DND-41 (cell line): Measurements from ENCODE around the gene CYTH4.

Source experiments
- ATAC-seq: fragments of 200-7000 bp; cut with Tn5 transposase; 3 replicates; pipeline ENCODE4 v1.9.1; 2021; ENCODE audit warnings: low read depth; ENCODE audit not compliant: insufficient read depth
- DNase-seq: peaks from one replicate; pipeline ENCODE4 v3.0.0-alpha.2; 2020
- H2AFZ ChIP-seq: 2 replicates; pipeline ENCODE4 v1.6.0; 2012; ENCODE audit warnings: low read depth, low read length
- H3K27ac ChIP-seq: 2 replicates; pipeline ENCODE4 v1.5.1; 2012; ENCODE audit warnings: low read length, inconsistent platforms
- H3K27me3 ChIP-seq: fragments of 200-600 bp; sonication (generic); 2 replicates; pipeline ENCODE4 v1.6.0; 2012; ENCODE audit warnings: low read length, mild to moderate bottlenecking, inconsistent platforms; ENCODE audit not compliant: insufficient read depth, poor library complexity
- H3K36me3 ChIP-seq: 2 replicates; pipeline ENCODE4 v1.5.1; 2012; ENCODE audit warnings: low read length, inconsistent platforms; ENCODE audit not compliant: insufficient read depth
- H3K4me1 ChIP-seq: 2 replicates; pipeline ENCODE4 v1.5.1; 2012; ENCODE audit warnings: mild to moderate bottlenecking, low read length; ENCODE audit not compliant: insufficient read depth
- H3K4me2 ChIP-seq: 2 replicates; pipeline ENCODE4 v1.6.0; 2012; ENCODE audit warnings: mild to moderate bottlenecking, moderate library complexity, low read length, inconsistent platforms; ENCODE audit not compliant: insufficient read depth
- H3K4me3 ChIP-seq, 2 experiments: fragments of 200-600 bp in 1 of 2; shearing (Covaris generic) in 1 of 2; 2 replicates each; pipeline ENCODE4 v1.5.1; 2012 to 2016; ENCODE audit warnings: inconsistent platforms in 2 of 2, low read length in 2 of 2, mild to moderate bottlenecking in 2 of 2, low read depth in 1 of 2, moderate library complexity in 1 of 2
- H3K79me2 ChIP-seq: 2 replicates; pipeline ENCODE4 v1.6.0; 2012; ENCODE audit warnings: low read length, inconsistent platforms; ENCODE audit not compliant: insufficient read depth
- H3K9ac ChIP-seq: 2 replicates; pipeline ENCODE4 v1.6.0; 2012; ENCODE audit warnings: low read depth, mild to moderate bottlenecking, inconsistent platforms, low read length, moderate library complexity
- H3K9me3 ChIP-seq: 2 replicates; pipeline ENCODE4 v1.5.1; 2012; ENCODE audit warnings: low read length, moderate library complexity, mild to moderate bottlenecking, inconsistent platforms; ENCODE audit not compliant: insufficient read depth, severe bottlenecking
- H4K20me1 ChIP-seq: 2 replicates; pipeline ENCODE4 v1.6.0; 2012; ENCODE audit warnings: low read length; ENCODE audit not compliant: insufficient read depth
- EZH2 ChIP-seq: IDR thresholded peaks from 3 replicates; pipeline ENCODE4 v1.6.1; 2012; ENCODE audit warnings: borderline replicate concordance, low read depth, mild to moderate bottlenecking, moderate library complexity, low read length, inconsistent platforms; ENCODE audit not compliant: severe bottlenecking
- TF ChIP-seq, protein P1 (sequence below): IDR thresholded peaks from 2 replicates; pipeline ENCODE4 v1.5.1; 2012; ENCODE audit warnings: borderline replicate concordance, low read length, moderate library complexity, mild to moderate bottlenecking; ENCODE audit not compliant: poor library complexity, severe bottlenecking; ENCODE audit errors: extremely low read depth

Gene CYTH4

DNA sequence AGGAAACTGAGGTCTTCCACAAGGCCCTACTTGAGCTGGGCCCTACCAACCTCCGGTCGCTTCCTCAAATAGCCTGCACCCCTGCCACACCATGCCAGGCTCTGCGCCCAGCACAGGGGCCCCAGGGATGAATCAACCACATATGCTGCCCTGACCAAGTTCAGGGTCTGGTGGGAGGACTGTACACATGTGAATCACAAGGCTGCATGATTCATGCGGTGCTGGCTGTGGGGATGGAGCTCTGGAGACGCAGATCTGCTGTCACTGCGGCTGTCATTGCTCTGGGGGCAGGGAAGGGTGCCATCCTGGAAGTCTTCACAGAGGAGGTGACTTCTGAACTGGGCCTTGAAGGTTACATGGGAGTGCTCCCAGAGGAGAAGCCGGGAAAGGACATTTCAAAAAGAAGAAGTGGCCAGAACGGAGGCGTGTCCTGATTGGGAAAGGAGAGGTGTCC is 21.5 kb downstream of the CYTH4 start:
- ATAC-seq (no peak), DNase-seq (no peak)
- H3K4me1 ChIP-seq = peaks cover 29% of the 10 kb centered on the region
- H3K27me3 ChIP-seq = no peaks in the 10 kb centered on the region
- no peak overlapping the region for H3K4me2 ChIP-seq
- H3K27ac ChIP-seq = no peak overlapping the region
- H3K36me3 ChIP-seq = no peaks in the 10 kb centered on the region
- H2AFZ ChIP-seq = no peak overlapping the region
- no peak overlapping the region for H3K9ac ChIP-seq
- no peak overlapping the region for H3K4me3 ChIP-seq
- H4K20me1 ChIP-seq = peaks cover 11% of the 10 kb centered on the region
- H3K79me2 ChIP-seq = no peaks in the 10 kb centered on the region
- no peak for TF ChIP-seq EZH2
- TF ChIP-seq, protein P1, sequence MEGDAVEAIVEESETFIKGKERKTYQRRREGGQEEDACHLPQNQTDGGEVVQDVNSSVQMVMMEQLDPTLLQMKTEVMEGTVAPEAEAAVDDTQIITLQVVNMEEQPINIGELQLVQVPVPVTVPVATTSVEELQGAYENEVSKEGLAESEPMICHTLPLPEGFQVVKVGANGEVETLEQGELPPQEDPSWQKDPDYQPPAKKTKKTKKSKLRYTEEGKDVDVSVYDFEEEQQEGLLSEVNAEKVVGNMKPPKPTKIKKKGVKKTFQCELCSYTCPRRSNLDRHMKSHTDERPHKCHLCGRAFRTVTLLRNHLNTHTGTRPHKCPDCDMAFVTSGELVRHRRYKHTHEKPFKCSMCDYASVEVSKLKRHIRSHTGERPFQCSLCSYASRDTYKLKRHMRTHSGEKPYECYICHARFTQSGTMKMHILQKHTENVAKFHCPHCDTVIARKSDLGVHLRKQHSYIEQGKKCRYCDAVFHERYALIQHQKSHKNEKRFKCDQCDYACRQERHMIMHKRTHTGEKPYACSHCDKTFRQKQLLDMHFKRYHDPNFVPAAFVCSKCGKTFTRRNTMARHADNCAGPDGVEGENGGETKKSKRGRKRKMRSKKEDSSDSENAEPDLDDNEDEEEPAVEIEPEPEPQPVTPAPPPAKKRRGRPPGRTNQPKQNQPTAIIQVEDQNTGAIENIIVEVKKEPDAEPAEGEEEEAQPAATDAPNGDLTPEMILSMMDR = no peak
- H3K9me3 ChIP-seq = no peaks in the 10 kb centered on the region

DNA sequence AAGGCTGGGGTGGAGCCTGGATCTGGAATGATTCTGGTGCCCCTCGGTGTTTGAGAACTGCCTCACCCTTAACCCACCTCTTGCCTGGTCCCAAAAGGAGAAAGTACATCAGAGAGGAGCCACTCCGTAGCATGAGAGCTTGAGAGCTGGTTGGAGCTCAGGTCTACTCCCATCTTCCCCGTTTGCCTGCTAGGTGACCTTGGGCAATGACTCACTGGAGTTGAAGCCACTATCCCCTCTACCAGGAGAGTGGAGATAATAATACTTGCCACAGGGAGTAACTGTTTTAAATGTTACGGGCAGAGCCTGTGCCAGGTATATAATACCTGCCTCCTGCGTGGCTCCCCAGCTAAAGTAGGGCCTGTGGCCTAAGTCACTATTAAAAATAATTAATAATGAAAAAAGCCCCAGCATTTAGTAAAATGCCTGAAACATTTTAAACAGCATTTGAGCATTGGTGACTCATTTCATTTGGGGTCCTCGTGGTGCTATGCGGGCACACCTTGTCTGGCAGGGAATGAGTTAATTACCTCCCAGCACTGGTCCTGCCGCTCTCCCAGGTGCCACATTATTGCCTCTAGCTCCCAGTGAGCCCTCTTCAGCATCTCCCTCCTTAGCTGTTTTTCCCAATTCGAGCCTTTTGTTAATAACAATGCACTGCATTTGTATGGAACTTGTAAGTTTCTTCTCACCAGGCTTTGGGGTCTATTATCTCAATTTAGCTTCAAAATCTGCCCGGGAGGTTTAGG is 22.5 kb downstream of the CYTH4 start:
- Histone ChIP-seq H3K27ac (no peak overlapping the region), H4K20me1 (peaks cover 19% of the 10 kb centered on the region), H3K36me3 (no peaks in the 10 kb centered on the region), H3K9me3 (no peaks in the 10 kb centered on the region), H3K27me3 (no peaks in the 10 kb centered on the region), H2AFZ (no peak overlapping the region), H3K4me3 (no peak overlapping the region), H3K79me2 (no peaks in the 10 kb centered on the region), H3K4me1 (peaks cover 38% of the 10 kb centered on the region), H3K9ac (no peak overlapping the region), H3K4me2 (no peak overlapping the region)
- TF ChIP-seq EZH2 = no peak
- TF ChIP-seq, protein P1 = no peak
- no peak for DNase-seq
- ATAC-seq = no peak

DNA sequence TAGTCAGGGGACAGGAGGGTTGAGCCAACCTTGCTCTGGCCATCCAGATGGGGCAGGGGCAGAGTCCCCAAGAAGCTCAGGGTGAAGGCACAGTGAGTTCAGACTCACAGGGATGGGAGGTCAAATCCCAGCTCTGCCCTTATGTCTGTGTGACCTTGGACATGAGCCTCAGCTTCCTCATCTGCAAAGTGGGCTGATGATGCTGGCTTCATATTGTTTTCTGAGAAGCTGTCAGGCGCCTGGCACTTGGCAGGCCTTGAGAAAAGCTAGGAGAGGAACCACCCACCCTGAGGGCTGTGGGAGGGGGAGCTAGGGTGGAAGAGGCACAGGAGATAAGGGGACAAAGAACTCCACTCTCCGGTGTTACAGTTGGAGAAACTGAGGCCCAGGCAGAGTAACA is 23.6 kb downstream of the CYTH4 start:
- H3K4me1 ChIP-seq = peaks cover 46% of the 10 kb centered on the region

More for the DNA sequence above, 23.6 kb downstream of the CYTH4 start:
- Histone ChIP-seq H3K4me3 (no peak overlapping the region), H3K27ac (peak overlapping the region; percentile 84; the same call in 1 of the 2 replicates), H2AFZ (no peak overlapping the region), H3K9ac (no peak overlapping the region), H3K79me2 (no peaks in the 10 kb centered on the region), H3K9me3 (no peaks in the 10 kb centered on the region), H3K4me2 (no peak overlapping the region), H3K27me3 (no peaks in the 10 kb centered on the region), H3K36me3 (no peaks in the 10 kb centered on the region), H4K20me1 (peaks cover 24% of the 10 kb centered on the region)
- DNase-seq = no peak
- TF ChIP-seq EZH2 = no peak
- TF ChIP-seq, protein P1 = no peak
- no peak for ATAC-seq
